DMS153 (cell line): Measurements from ENCODE around the gene FBXW10.
A peak's percentile ranks its signal among the peaks of the same experiment; 100 is the strongest.
"Not testable (repeated sequence)": the region's sequence is repeated elsewhere in the genome, so short reads cannot be mapped to it uniquely, and the experiment has no call there.

ENCODE experiments used
- DNase-seq: peaks from one replicate; lab custom pipeline; 2025; lab: John Stamatoyannopoulos, UW

FBXW10 gene

GRCh38 chr17:18743699-18744421 lies at the start of gene FBXW10:
TSS of gene FBXW10 (plus strand) at chr17:18744054. CDS start at chr17:18744245, 191 bp downstream.
- not testable (repeated sequence) for DNase-seq

GRCh38 chr17:18695143-18695542 lies 48.7 kb upstream of the FBXW10 start:
- DNase-seq = not testable (repeated sequence)

- not testable (repeated sequence) for DNase-seq
Measured at GRCh38 chr17:18698473-18699103, 45.3 kb upstream of the FBXW10 start.

GRCh38 chr17:18705955-18706354 lies 37.9 kb upstream of the FBXW10 start:
- not testable (repeated sequence) for DNase-seq

- DNase-seq = not testable (repeated sequence)
Measured at GRCh38 chr17:18708215-18708614, 35.6 kb upstream of the FBXW10 start.

- DNase-seq = not testable (repeated sequence)
Measured at GRCh38 chr17:18712354-18712999, 31.4 kb upstream of the FBXW10 start.

- DNase-seq = peak; percentile 0
Measured at GRCh38 chr17:18718643-18719427, 25.0 kb upstream of the FBXW10 start.

- DNase-seq = not testable (repeated sequence)
Measured at GRCh38 chr17:18719428-18720110, 24.3 kb upstream of the FBXW10 start.

- DNase-seq = not testable (repeated sequence)
Measured at GRCh38 chr17:18721775-18722547, 21.9 kb upstream of the FBXW10 start.

GRCh38 chr17:18722612-18723011 lies 21.2 kb upstream of the FBXW10 start:
- DNase-seq = not testable (repeated sequence)

- DNase-seq = not testable (repeated sequence)
Measured at GRCh38 chr17:18723509-18723908, 20.3 kb upstream of the FBXW10 start.

GRCh38 chr17:18732438-18732837 lies 11.4 kb upstream of the FBXW10 start:
- DNase-seq = not testable (repeated sequence)

- DNase-seq = not testable (repeated sequence)
Measured at GRCh38 chr17:18733350-18733749, 10.5 kb upstream of the FBXW10 start.

- DNase-seq = not testable (repeated sequence)
Measured at GRCh38 chr17:18739616-18740391, 4.0 kb upstream of the FBXW10 start.

GRCh38 chr17:18741228-18741627 lies 2.6 kb upstream of the FBXW10 start:
- not testable (repeated sequence) for DNase-seq

GRCh38 chr17:18744726-18745125 lies 872 bp downstream of the FBXW10 start:
- DNase-seq = not testable (repeated sequence)

- not testable (repeated sequence) for DNase-seq
Measured at GRCh38 chr17:18746551-18746950, 2.7 kb downstream of the FBXW10 start.

GRCh38 chr17:18747501-18747900 lies 3.6 kb downstream of the FBXW10 start:
- not testable (repeated sequence) for DNase-seq

GRCh38 chr17:18750242-18750641 lies 6.4 kb downstream of the FBXW10 start:
- not testable (repeated sequence) for DNase-seq
